Lower lobe of right lung (tissue), 2 donors: ENCODE results near the gene SLC47A2. TPM values are rescaled to one million over a fixed set of nuclear protein-coding genes. Genes with fewer than 3 reads are reported as not detected.

ENCODE experiments used
- ATAC-seq, 2 donors: fragments of 200-7000 bp; cut with Tn5 transposase; one replicate each; pipeline ENCODE4 v1.9.1; 2020 to 2022; ENCODE audit warnings: mild to moderate bottlenecking in 2 of 2, moderate library complexity in 2 of 2
- DNase-seq: peaks from one replicate; pipeline ENCODE4 v3.0.0-alpha.2; 2020
- H3K27ac ChIP-seq: fragments of 200-600 bp; one replicate; pipeline ENCODE4 v1.8.0; 2022
- H3K27me3 ChIP-seq: fragments of 200-600 bp; one replicate; pipeline ENCODE4 v1.8.0; 2022; ENCODE audit warnings: low read depth
- H3K36me3 ChIP-seq: fragments of 200-600 bp; one replicate; pipeline ENCODE4 v1.8.0; 2022; ENCODE audit warnings: mild to moderate bottlenecking
- H3K4me1 ChIP-seq: fragments of 200-600 bp; one replicate; pipeline ENCODE4 v1.8.0; 2022
- H3K4me3 ChIP-seq: fragments of 200-600 bp; one replicate; pipeline ENCODE4 v1.8.0; 2022; ENCODE audit warnings: mild to moderate bottlenecking
- H3K9me3 ChIP-seq: fragments of 200-600 bp; one replicate; pipeline ENCODE4 v1.8.0; 2022
- CTCF ChIP-seq: fragments of 200-600 bp; IDR thresholded peaks from one replicate; pipeline ENCODE4 v1.8.0; 2022; ENCODE audit warnings: antibody characterized with exemption, mild to moderate bottlenecking
- intact Hi-C: fragments of 100-400 bp; cut with DNase I; formaldehyde crosslinking; loops from one replicate; pipeline ENCODE4 v1.11.0; 2022
- total RNA-seq: library from RNA; stranded (reverse); fragmentation: NEBNext Ultra II Directional; extraction: Animal tissue kit (Norgen Biotek cat#: 25700); gene quantifications from one replicate; pipeline ENCODE4 v1.2.1, GENCODE V29; 2021
- donor health status: DM: no; HTN: yes; CAD: no; lungs with severe emphysema.

SLC47A2 gene
- total RNA-seq, 1 donor from 2014 or later = not detected

GRCh38 chr17:19663097-19663496 is 53.3 kb downstream of the SLC47A2 start:
- Histone ChIP-seq H3K9me3 (no peaks in the 10 kb centered on the region), H3K36me3 (peaks cover 74% of the 10 kb centered on the region), H3K4me1 (peaks cover 26% of the 10 kb centered on the region), H3K27me3 (no peaks in the 10 kb centered on the region), H3K27ac (peak overlapping the region; percentile 28), H3K4me3 (no peak overlapping the region)
- no peak for DNase-seq
- no peak for TF ChIP-seq CTCF
- no peak for ATAC-seq
- intact Hi-C loops = no loop called here

- Histone ChIP-seq H3K27me3 (no peaks in the 10 kb centered on the region), H3K4me3 (no peak overlapping the region), H3K27ac (no peak overlapping the region), H3K9me3 (no peaks in the 10 kb centered on the region), H3K4me1 (peaks cover 26% of the 10 kb centered on the region), H3K36me3 (peaks cover 85% of the 10 kb centered on the region)
- TF ChIP-seq CTCF = no peak
- DNase-seq (no peak), ATAC-seq (no peak)
- intact Hi-C loops = no loop called here
Observed at GRCh38 chr17:19661121-19661520, 55.3 kb downstream of the SLC47A2 start.

- H3K36me3 ChIP-seq = peaks cover 85% of the 10 kb centered on the region
- H3K4me1 ChIP-seq = peaks cover 26% of the 10 kb centered on the region
- H3K27me3 ChIP-seq = no peaks in the 10 kb centered on the region
- intact Hi-C loops = no loop called here
- DNase-seq (no peak), ATAC-seq (peak in 1 of 2 donors; percentile 49)
- H3K4me3 ChIP-seq = no peak overlapping the region
- no peak for TF ChIP-seq CTCF
- H3K9me3 ChIP-seq = no peaks in the 10 kb centered on the region
- peak overlapping the region; percentile 37 for H3K27ac ChIP-seq
Observed at GRCh38 chr17:19660219-19660870, 56.0 kb downstream of the SLC47A2 start.

GRCh38 chr17:19659366-19660177 is 56.8 kb downstream of the SLC47A2 start:
- intact Hi-C loops = no loop called here
- ATAC-seq (peak; percentile 46 to 61), DNase-seq (no peak)
- peaks cover 22% of the 10 kb centered on the region for H3K4me1 ChIP-seq
- no peaks in the 10 kb centered on the region for H3K9me3 ChIP-seq
- H3K36me3 ChIP-seq = peaks cover 87% of the 10 kb centered on the region
- H3K4me3 ChIP-seq = no peak overlapping the region
- no peak for TF ChIP-seq CTCF
- H3K27me3 ChIP-seq = no peaks in the 10 kb centered on the region
- H3K27ac ChIP-seq = peak overlapping the region; percentile 37

- ATAC-seq (no peak), DNase-seq (no peak)
- Histone ChIP-seq H3K27me3 (no peaks in the 10 kb centered on the region), H3K4me3 (no peak overlapping the region), H3K9me3 (no peaks in the 10 kb centered on the region), H3K4me1 (peaks cover 33% of the 10 kb centered on the region), H3K27ac (no peak overlapping the region), H3K36me3 (peaks cover 81% of the 10 kb centered on the region)
- TF ChIP-seq CTCF = no peak
- intact Hi-C loops = no loop called here
Observed at GRCh38 chr17:19656851-19657581, 59.4 kb downstream of the SLC47A2 start.
